Mucosa of rectum (tissue), 2 donors: ENCODE results near the gene KCNMB3.

ENCODE experiments used
- H3K27ac ChIP-seq, 2 donors: one replicate each; pipeline ENCODE4 v1.7.0; 2013; ENCODE audit warnings: inconsistent platforms in 2 of 2, low read depth in 2 of 2, low read length in 2 of 2
- H3K27me3 ChIP-seq, 2 donors: one replicate each; pipeline ENCODE4 v1.7.0; 2013; ENCODE audit warnings: low read length in 2 of 2; ENCODE audit not compliant: control insufficient read depth in 2 of 2, insufficient read depth in 2 of 2
- H3K36me3 ChIP-seq, 2 donors: one replicate each; pipeline ENCODE4 v1.7.0; 2013; ENCODE audit warnings: low read length in 2 of 2; ENCODE audit not compliant: control insufficient read depth in 2 of 2, insufficient read depth in 2 of 2
- H3K4me1 ChIP-seq, 2 donors: one replicate each; pipeline ENCODE4 v1.7.0; 2013; ENCODE audit warnings: low read length in 2 of 2, mild to moderate bottlenecking in 1 of 2; ENCODE audit not compliant: control insufficient read depth in 2 of 2, insufficient read depth in 2 of 2
- H3K4me3 ChIP-seq, 2 donors: one replicate each; pipeline ENCODE4 v1.7.0; 2013; ENCODE audit warnings: low read length in 2 of 2
- H3K9ac ChIP-seq, 2 donors: one replicate each; pipeline ENCODE4 v1.7.0; 2013; ENCODE audit warnings: low read length in 2 of 2, low read depth in 1 of 2, mild to moderate bottlenecking in 1 of 2
- H3K9me3 ChIP-seq, 2 donors: one replicate each; pipeline ENCODE4 v1.7.0; 2013; ENCODE audit warnings: low read length in 2 of 2; ENCODE audit not compliant: control insufficient read depth in 2 of 2
- donor health status: healthy.
- donor health status: Normal muscosa, but diverticular disease.

KCNMB3 gene, protein sequence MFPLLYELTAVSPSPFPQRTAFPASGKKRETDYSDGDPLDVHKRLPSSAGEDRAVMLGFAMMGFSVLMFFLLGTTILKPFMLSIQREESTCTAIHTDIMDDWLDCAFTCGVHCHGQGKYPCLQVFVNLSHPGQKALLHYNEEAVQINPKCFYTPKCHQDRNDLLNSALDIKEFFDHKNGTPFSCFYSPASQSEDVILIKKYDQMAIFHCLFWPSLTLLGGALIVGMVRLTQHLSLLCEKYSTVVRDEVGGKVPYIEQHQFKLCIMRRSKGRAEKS

DNA sequence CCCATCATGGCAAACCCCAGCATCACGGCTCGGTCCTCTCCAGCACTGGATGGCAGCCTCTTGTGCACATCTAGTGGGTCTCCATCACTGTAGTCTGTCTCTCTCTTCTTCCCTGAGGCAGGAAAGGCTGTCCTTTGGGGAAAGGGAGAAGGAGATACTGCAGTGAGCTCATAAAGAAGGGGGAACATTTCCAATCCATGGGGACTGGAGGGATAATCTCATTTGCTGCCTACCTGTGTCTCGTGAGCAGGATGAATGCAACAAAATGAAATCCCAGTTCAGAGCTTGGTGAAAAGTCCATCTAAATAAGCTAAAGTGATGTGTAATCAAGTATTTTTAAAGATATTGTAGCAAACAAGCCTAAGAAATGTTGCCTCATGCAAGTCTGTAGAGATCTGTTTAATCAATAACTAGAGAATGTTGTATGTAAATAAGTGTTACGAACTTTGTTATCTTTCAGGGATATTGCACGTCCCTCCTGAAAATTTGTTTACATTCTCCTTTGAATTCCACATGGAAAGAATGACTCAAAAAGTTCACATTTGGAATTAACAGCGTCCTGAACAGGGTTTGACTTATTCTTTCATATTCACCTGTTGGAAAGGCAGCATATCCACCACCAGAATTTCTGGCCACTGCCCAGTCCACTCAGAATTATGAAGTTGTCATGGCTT is at the start of gene KCNMB3:
Gene KCNMB3, minus strand, starts transcription at position 312 of the 674 bp plus-strand sequence. Its CDS starts 124 bp downstream, at position 188.
- H3K27ac ChIP-seq = no peak within 1 kb of the TSS
- H3K9ac ChIP-seq = no peak within 1 kb of the TSS
- H3K4me3 ChIP-seq = no peak within 1 kb of the TSS
- no peaks in the 10 kb centered on the region for H3K36me3 ChIP-seq
- no peaks in the 10 kb centered on the region for H3K4me1 ChIP-seq
- H3K27me3 ChIP-seq = no peaks in the 10 kb centered on the region
- H3K9me3 ChIP-seq = no peaks in the 10 kb centered on the region

DNA sequence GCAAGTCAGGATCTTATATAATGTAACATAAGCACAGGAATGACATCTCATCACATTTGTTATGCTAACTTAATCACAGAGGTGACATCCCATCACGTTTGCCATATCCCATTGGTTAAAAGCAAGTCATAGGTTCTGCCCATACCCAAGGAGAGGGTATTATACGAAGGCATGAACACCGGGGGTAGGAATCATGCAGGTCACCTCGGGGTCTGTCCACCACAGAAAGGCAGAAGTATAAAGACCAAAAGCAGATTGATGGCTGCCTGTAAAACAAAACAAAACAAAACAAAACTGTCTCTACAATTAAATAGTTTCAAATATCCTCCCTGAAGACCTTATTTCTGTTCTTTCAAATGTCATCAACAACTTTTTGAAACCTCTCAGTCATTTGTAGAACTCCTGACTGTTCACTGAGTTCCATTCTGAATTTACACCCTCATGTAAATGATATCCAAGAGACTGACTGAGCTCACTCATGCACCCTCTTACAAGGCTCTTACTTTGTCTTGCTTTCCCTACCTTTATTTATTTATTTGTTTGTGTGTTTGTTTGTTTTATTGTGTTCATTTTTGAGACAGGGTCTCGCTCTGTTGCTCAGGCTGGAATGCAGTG is 49.2 kb upstream of the KCNMB3 start:
- no peaks in the 10 kb centered on the region for H3K27me3 ChIP-seq
- no peaks in the 10 kb centered on the region for H3K36me3 ChIP-seq
- no peaks in the 10 kb centered on the region for H3K4me1 ChIP-seq
- no peak overlapping the region for H3K4me3 ChIP-seq
- H3K9ac ChIP-seq = no peak overlapping the region
- H3K27ac ChIP-seq = no peak overlapping the region
- H3K9me3 ChIP-seq = peaks cover 0 to 2% of the 10 kb centered on the region in 2 donors

DNA sequence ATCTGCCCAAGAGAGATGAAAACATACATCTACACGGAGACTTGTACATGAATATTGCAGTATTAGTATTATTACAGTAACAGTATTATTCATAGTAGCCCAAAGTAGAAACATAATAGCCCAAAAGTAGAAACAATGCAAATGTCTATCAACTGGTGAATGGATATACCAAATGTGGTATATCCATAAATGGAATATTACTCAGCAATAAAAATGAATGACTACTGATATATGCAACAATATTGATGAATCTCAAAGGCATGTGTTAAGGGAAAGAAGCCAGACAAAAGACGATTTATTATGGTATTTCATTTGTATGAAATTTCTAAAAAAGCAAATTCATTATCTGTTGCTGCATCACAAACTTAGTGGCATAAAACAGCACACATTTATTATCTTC is 48.4 kb upstream of the KCNMB3 start:
- Histone ChIP-seq H3K36me3 (no peaks in the 10 kb centered on the region), H3K27ac (no peak overlapping the region), H3K9ac (no peak overlapping the region), H3K4me1 (no peaks in the 10 kb centered on the region), H3K27me3 (no peaks in the 10 kb centered on the region), H3K9me3 (peaks cover 0 to 2% of the 10 kb centered on the region in 2 donors), H3K4me3 (no peak overlapping the region)

DNA sequence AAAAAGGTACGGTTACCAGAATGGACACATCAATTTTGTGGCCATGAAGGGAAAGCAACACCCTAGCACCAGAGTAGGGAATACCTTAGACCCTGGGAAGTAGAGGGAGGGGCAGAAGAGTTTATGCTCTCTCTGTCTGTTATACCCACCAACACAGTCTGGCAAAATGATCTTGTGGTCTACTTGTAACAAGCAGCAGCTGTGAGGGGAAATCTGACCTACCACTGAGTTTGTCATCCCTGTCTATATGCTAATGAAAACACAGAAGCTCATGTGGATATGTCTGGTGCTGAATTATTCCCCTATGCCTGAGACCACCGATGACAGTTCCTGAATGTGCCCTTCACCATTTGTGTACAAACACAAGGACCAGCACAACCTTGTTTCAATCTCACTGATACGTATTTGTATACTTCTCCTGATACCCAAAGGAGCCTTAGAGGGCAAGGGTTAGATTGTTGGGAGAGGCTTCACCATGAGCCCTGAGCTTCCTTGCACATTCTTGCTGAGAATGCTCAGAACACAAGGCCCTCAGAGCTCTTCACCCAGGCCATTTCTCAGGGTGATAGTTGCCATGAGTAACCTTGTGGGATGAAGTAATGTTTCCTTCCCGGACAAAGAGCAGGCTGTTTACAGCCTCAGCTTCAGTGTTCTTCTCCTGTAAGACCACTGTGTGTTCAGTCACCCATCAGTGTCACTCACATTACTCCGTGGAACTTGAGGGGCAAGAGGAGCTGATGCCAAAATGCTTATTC is 47.2 kb upstream of the KCNMB3 start:
- Histone ChIP-seq H3K4me1 (no peaks in the 10 kb centered on the region), H3K36me3 (no peaks in the 10 kb centered on the region), H3K4me3 (no peak overlapping the region), H3K9ac (no peak overlapping the region), H3K9me3 (peaks cover 0 to 2% of the 10 kb centered on the region in 2 donors), H3K27ac (no peak overlapping the region), H3K27me3 (no peaks in the 10 kb centered on the region)

DNA sequence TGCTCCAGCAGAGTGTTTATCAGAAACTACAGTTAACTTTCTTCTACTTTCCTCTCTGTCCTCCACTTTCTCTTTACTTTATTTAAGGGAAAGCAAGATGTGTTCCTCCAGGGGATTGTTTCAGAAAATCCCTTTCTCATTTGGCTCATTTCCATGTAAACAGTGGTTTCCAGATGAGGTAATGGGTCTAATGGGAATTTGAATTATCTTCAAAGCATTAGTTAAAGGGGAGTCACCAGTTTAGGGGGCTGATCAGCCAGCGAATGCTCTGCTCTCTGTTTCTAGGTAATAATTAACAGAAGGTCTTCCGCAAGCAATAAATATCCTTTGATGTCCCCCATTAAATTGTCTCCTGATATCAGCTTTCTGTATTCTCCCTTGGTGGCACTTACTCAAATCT is 41.5 kb upstream of the KCNMB3 start:
- Histone ChIP-seq H3K36me3 (no peaks in the 10 kb centered on the region), H3K4me1 (no peaks in the 10 kb centered on the region), H3K27me3 (no peaks in the 10 kb centered on the region), H3K4me3 (no peak overlapping the region), H3K27ac (no peak overlapping the region), H3K9me3 (no peaks in the 10 kb centered on the region), H3K9ac (no peak overlapping the region)

DNA sequence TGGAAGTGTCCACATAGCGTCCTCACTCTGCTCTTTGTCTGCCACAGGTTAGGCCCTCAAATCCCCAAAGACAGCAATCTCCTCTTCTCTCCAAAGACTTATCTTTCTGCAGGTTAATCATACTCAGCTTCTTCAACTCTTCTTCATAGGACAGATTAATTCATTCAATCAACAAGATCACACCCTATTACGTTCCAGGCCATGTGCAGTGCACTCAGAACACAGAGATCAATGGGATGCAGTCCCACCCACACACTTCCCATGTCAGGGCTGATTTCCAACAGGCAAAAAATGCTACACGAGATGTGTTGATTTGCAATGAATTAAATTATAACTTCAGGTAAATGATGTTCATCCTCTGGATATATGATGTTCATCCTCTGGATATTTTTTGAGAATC is 38.4 kb upstream of the KCNMB3 start:
- Histone ChIP-seq H3K9me3 (no peaks in the 10 kb centered on the region), H3K36me3 (no peaks in the 10 kb centered on the region), H3K4me3 (no peak overlapping the region), H3K27me3 (no peaks in the 10 kb centered on the region), H3K9ac (no peak overlapping the region), H3K4me1 (no peaks in the 10 kb centered on the region), H3K27ac (no peak overlapping the region)

DNA sequence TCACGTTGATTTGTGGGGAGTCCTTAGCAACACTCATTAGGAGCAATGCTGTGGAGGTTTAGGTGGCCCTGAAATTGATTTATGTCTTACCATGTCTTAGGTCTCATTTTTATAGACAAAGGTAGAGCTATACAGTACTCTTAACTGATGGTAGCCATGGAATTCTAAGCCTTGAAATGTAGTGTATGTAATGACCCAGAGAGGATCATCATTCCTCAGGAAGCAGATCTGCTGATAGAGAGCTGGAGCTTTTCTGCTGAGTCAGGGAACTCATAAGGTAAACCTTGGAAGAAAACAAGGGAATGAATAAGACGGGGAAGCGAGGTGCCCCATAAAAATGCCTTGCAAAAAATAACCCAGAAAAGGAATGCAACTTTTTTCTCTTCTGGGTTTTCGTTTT is 37.9 kb upstream of the KCNMB3 start:
- Histone ChIP-seq H3K27me3 (no peaks in the 10 kb centered on the region), H3K27ac (no peak overlapping the region), H3K36me3 (no peaks in the 10 kb centered on the region), H3K4me1 (no peaks in the 10 kb centered on the region), H3K9ac (no peak overlapping the region), H3K9me3 (no peaks in the 10 kb centered on the region), H3K4me3 (no peak overlapping the region)

DNA sequence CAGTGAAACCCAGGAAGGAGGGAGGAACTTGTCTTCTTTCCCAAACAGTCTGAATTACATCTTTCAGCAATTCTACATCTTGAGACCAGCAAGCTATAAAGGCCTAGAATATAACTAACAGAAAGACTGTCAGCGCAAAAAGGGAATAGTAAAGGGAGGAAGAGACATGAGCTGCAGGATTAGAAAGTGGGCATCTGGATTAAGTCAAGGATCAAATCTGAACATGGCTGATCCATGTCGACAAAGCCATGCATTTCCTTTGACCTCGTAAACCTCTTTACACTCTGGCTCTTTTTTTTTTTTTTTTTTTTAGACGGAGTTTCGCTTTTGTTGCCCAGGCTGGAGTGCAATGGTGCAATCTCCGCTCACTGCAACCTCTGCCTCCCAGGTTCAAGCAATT is 35.4 kb upstream of the KCNMB3 start:
- no peak overlapping the region for H3K9ac ChIP-seq
- H3K27me3 ChIP-seq = no peaks in the 10 kb centered on the region
- no peaks in the 10 kb centered on the region for H3K9me3 ChIP-seq
- H3K4me1 ChIP-seq = no peaks in the 10 kb centered on the region
- H3K4me3 ChIP-seq = no peak overlapping the region
- no peak overlapping the region for H3K27ac ChIP-seq
- no peaks in the 10 kb centered on the region for H3K36me3 ChIP-seq

DNA sequence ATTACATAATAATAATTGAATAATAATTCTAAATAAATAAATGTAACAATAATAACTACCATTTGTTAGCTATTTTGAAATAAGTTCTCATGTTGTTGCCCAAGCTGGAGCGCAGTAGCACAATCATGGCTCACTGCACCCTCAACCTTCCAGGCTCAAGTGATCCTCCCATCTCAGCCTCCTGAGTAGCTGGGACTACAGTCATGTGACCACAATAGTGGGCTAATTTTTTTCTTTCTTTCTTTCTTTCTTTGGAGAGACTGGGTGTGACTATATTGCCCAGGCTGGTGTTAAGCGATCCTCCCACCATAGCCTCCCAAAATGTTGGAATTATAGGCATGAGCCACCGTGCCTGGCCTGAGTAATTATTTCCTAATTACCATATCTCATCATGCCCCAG is 30.9 kb upstream of the KCNMB3 start:
- H3K36me3 ChIP-seq = no peaks in the 10 kb centered on the region
- H3K9me3 ChIP-seq = no peaks in the 10 kb centered on the region
- no peak overlapping the region for H3K9ac ChIP-seq
- H3K27me3 ChIP-seq = no peaks in the 10 kb centered on the region
- no peak overlapping the region for H3K4me3 ChIP-seq
- no peaks in the 10 kb centered on the region for H3K4me1 ChIP-seq
- no peak overlapping the region for H3K27ac ChIP-seq

DNA sequence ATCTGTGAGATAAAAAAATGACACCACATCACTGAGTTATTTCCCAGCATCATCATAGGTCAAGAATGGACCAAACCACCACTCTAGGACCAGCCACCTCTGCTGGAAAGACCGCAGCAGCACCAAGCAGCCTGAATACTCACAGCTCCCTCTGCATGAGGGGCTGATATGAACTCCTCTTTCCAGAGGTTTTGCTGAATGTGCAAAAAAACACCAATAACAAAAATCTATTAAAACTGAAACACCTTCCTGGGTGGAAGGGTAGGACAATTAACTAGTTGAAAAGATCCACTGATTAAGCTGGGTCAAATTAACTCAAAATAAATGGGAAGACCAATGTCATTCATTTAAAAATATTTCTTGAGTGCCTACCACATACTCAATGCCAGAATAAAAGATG is 28.9 kb upstream of the KCNMB3 start:
- H3K36me3 ChIP-seq = no peaks in the 10 kb centered on the region
- H3K4me3 ChIP-seq = no peak overlapping the region
- no peaks in the 10 kb centered on the region for H3K27me3 ChIP-seq
- H3K9ac ChIP-seq = no peak overlapping the region
- H3K9me3 ChIP-seq = no peaks in the 10 kb centered on the region
- H3K4me1 ChIP-seq = no peaks in the 10 kb centered on the region
- H3K27ac ChIP-seq = no peak overlapping the region
